Mucosa of stomach (tissue), 1 donor: ENCODE results near the gene FKBP4.
"Not testable (repeated sequence)": the region's sequence is repeated elsewhere in the genome, so short reads cannot be mapped to it uniquely, and the experiment has no call there.

ENCODE experiments used
- H3K27me3 ChIP-seq: one replicate; pipeline ENCODE4 v1.7.0; 2013; ENCODE audit warnings: mild to moderate bottlenecking, low read length; ENCODE audit not compliant: control insufficient read depth, insufficient read depth
- H3K36me3 ChIP-seq: one replicate; pipeline ENCODE4 v1.7.0; 2013; ENCODE audit warnings: low read length; ENCODE audit not compliant: control insufficient read depth, insufficient read depth
- H3K4me1 ChIP-seq: one replicate; pipeline ENCODE4 v1.7.0; 2013; ENCODE audit warnings: mild to moderate bottlenecking, low read length; ENCODE audit not compliant: control insufficient read depth, insufficient read depth
- H3K4me3 ChIP-seq: one replicate; pipeline ENCODE4 v1.7.0; 2013; ENCODE audit warnings: low read length
- H3K9ac ChIP-seq: one replicate; pipeline ENCODE4 v1.7.0; 2013; ENCODE audit warnings: mild to moderate bottlenecking, low read length, moderate library complexity
- H3K9me3 ChIP-seq: one replicate; pipeline ENCODE4 v1.7.0; 2013; ENCODE audit warnings: mild to moderate bottlenecking, low read length, moderate library complexity; ENCODE audit not compliant: control insufficient read depth
- donor health status: Pancreatic carcinoma.

The FKBP4 gene

GRCh38 chr12:2765052-2765451, 29.7 kb upstream of the FKBP4 start:
- Histone ChIP-seq H3K9me3 (no peaks in the 10 kb centered on the region), H3K9ac (no peak overlapping the region), H3K4me3 (no peak overlapping the region), H3K27me3 (no peaks in the 10 kb centered on the region), H3K36me3 (no peaks in the 10 kb centered on the region), H3K4me1 (peaks cover 13% of the 10 kb centered on the region)

DNA sequence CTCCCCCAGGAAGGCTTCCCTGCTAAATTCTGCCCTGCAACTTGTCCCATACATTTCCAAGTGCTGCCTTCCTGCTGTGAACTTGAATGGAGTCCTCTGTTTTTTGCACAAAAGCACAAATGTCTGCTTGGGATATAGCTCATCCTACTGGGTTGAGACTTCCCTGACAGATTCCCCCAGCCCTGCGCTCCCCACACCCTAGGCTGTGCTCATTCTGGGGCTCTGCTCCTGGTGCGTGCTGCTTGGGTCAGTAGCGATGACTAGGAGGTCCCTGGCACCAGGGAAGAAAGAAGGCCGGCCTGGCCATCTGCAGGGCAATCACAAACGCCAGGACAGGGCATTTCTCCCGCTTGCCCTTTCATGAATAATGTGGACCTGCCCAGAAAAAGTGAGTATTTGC, 29.2 kb upstream of the FKBP4 start:
- Histone ChIP-seq H3K27me3 (no peaks in the 10 kb centered on the region), H3K4me3 (no peak overlapping the region), H3K36me3 (no peaks in the 10 kb centered on the region), H3K4me1 (peaks cover 13% of the 10 kb centered on the region), H3K9ac (no peak overlapping the region), H3K9me3 (no peaks in the 10 kb centered on the region)

- H3K36me3 ChIP-seq = no peaks in the 10 kb centered on the region
- H3K4me1 ChIP-seq = peaks cover 13% of the 10 kb centered on the region
Observed at GRCh38 chr12:2768224-2768961, 26.4 kb upstream of the FKBP4 start.

GRCh38 chr12:2769866-2770533, 24.8 kb upstream of the FKBP4 start:
- Histone ChIP-seq H3K27me3 (no peaks in the 10 kb centered on the region), H3K9me3 (no peaks in the 10 kb centered on the region), H3K4me3 (no peak overlapping the region), H3K9ac (no peak overlapping the region), H3K36me3 (no peaks in the 10 kb centered on the region), H3K4me1 (no peaks in the 10 kb centered on the region)

More at GRCh38 chr12:2768224-2768961, 26.4 kb upstream of the FKBP4 start:
- no peak overlapping the region for H3K4me3 ChIP-seq
- no peaks in the 10 kb centered on the region for H3K9me3 ChIP-seq
- H3K27me3 ChIP-seq = no peaks in the 10 kb centered on the region
- H3K9ac ChIP-seq = no peak overlapping the region

DNA sequence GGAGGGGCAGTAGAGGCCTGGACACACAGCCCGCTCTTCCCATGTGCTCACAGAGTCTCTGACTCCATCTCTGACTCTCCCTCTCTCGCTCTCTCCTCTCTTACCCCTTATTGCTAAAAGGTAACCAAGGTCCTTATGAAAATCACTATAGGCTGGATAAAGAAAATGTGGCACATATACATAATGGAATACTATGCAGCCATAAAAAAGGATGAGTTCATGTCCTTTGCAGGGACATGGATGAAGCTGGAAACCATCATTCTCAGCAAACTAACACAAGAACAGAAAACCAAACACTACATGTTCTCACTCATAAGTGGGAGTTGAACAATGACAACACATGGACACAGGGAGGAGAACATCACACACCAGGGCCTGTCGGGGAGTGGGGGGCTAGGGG, 24.2 kb upstream of the FKBP4 start:
- not testable (repeated sequence) for H3K27me3 ChIP-seq, H3K4me3 ChIP-seq, H3K36me3 ChIP-seq, H3K4me1 ChIP-seq, H3K9ac ChIP-seq, H3K9me3 ChIP-seq

- H3K36me3 ChIP-seq = no peaks in the 10 kb centered on the region
- no peaks in the 10 kb centered on the region for H3K9me3 ChIP-seq
- H3K27me3 ChIP-seq = no peaks in the 10 kb centered on the region
- H3K4me1 ChIP-seq = no peaks in the 10 kb centered on the region
- H3K9ac ChIP-seq = no peak overlapping the region
- no peak overlapping the region for H3K4me3 ChIP-seq
Observed at GRCh38 chr12:2772370-2772769, 22.4 kb upstream of the FKBP4 start.

GRCh38 chr12:2773199-2773875, 21.4 kb upstream of the FKBP4 start:
- no peaks in the 10 kb centered on the region for H3K36me3 ChIP-seq
- H3K9me3 ChIP-seq = no peaks in the 10 kb centered on the region
- no peak overlapping the region for H3K9ac ChIP-seq
- H3K4me1 ChIP-seq = no peaks in the 10 kb centered on the region
- no peak overlapping the region for H3K4me3 ChIP-seq
- H3K27me3 ChIP-seq = no peaks in the 10 kb centered on the region

- Histone ChIP-seq H3K36me3 (no peaks in the 10 kb centered on the region), H3K9ac (no peak overlapping the region), H3K27me3 (no peaks in the 10 kb centered on the region), H3K4me1 (no peaks in the 10 kb centered on the region), H3K4me3 (no peak overlapping the region), H3K9me3 (no peaks in the 10 kb centered on the region)
Observed at GRCh38 chr12:2775431-2775830, 19.3 kb upstream of the FKBP4 start.

DNA sequence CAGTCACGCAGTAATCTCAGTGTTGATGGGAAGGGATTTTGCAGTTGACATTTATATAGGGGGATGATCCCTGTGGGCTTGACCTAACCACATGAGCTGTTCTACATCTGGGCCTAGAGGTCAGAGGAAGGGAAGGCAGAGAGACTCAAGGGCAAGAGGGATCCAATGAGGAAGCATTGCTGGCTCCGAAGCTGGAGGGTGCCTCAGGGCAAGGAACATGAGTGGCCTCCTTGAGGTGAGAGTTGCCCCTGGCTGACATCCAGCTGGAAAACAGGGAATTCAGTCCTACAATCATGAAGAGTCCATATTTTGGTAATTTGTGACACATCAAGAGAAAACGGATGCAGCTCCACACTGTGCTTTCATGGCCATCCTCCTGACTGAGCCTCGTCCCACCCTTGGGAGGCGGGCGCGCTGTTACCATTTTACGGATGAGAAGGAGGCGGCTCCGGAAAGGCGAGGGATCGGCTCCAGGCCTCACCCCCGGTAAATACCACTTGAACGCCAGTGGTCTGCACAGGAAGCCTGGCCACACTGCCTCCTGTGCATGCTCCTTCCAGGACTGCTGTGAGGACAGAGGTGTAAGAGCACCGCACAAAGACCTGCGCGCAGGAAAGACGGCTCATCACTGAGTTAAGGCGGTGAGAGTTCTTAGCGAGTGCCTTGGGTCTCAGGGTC, 18.5 kb upstream of the FKBP4 start:
- Histone ChIP-seq H3K36me3 (no peaks in the 10 kb centered on the region), H3K9me3 (no peaks in the 10 kb centered on the region), H3K4me1 (no peaks in the 10 kb centered on the region), H3K4me3 (no peak overlapping the region), H3K9ac (no peak overlapping the region), H3K27me3 (no peaks in the 10 kb centered on the region)

GRCh38 chr12:2779281-2779680, 15.5 kb upstream of the FKBP4 start:
- no peak overlapping the region for H3K4me3 ChIP-seq
- H3K27me3 ChIP-seq = peaks cover 11% of the 10 kb centered on the region
- no peaks in the 10 kb centered on the region for H3K9me3 ChIP-seq
- no peak overlapping the region for H3K9ac ChIP-seq
- no peaks in the 10 kb centered on the region for H3K36me3 ChIP-seq
- peaks cover 6% of the 10 kb centered on the region for H3K4me1 ChIP-seq

DNA sequence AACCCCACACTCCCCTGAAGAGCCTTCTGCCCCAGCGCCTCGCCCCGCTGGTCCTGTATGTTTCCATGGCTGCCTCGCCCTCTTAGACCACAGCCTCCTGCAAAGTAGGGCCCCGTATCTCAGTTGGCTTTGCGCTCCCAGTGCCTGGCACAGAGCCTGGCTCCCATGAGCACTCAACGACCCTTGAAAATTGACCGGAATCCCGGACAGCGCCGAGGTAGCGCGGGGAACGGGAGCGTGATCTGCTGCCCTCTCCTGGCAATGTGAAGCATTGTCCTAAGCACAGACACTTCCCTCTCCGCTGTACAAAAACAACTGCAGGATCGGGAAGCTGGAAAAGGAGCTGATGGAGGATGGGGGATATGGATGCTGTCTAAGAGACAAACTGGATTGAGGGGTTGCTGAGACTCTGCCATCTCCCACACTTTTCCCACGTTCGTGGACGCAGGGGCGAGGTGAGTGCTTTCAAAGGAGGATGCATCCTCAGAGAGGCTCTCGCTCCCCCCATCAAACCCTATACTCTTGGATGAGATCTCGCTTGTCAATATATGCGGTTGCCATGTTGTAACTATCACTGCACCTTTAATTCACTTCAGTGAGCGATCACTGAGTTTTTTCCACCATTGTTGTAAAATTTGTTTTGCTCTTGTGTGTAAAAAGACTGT, 10.7 kb upstream of the FKBP4 start:
- peaks cover 6% of the 10 kb centered on the region for H3K4me1 ChIP-seq
- H3K4me3 ChIP-seq = no peak overlapping the region
- H3K9ac ChIP-seq = no peak overlapping the region
- H3K36me3 ChIP-seq = no peaks in the 10 kb centered on the region
- H3K9me3 ChIP-seq = no peaks in the 10 kb centered on the region
- H3K27me3 ChIP-seq = peaks cover 28% of the 10 kb centered on the region
